Bladder microvascular endothelial cell (primary cell): ENCODE results near the gene FDPS. TPM values are rescaled to one million over a fixed set of nuclear protein-coding genes. Genes with fewer than 3 reads are reported as not detected.

Source experiments
- total RNA-seq: library from RNA; depleted of rRNA; stranded (reverse); fragments of >200 nt; gene quantifications from 2 replicates; pipeline ENCODE4 v1.2.3, GENCODE V29; 2014

FDPS gene
- 337 and 454 TPM in 2 replicates for total RNA-seq

DNA sequence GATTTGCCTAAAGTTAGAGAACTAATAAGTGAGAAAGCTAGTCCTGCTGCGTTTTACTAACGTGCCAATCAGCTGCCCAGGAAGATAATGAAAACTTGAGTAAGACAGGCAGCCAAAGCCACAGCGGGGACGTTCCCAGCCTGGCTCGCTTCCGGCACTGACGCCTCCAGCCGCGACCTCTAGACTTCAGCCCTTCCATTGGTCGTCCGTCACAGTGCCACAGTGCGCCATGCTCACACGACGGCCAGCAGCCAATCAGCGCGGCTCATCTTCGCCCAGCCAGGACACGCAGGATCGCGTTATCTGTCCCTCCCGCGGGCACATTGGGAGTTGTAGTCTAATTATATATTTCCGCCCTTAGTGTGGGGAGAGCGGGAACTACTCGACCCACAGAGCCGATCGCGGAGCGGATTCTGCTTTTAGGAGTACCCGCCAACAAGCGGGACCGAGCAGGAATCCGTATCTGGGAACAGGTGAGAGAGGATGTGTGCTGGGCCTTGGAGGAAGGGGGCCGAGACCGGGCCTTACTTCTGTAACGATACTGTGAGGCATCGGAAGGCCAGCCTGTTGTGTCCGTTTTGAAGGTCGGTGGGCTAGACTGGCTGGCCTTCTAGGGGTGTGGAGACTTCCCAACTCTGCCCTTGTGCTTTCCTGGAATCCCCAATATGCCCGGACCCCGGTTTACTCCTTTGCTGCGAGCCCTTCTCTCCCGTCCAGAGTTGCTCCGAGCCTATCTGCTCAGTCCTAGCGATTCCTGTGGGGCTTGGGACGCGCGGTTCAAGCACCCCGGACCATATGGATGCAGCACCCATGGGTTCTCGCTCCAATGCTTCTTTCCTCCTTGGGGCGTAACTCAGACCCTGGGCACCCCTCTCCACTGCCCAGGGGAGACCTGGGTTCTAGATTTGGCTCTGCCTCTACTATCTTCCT is at the start of gene FDPS:
FDPS (plus strand) TSS at position 374 of the 930 bp plus-strand sequence. CDS start 924 bp downstream, outside the sequence.

DNA sequence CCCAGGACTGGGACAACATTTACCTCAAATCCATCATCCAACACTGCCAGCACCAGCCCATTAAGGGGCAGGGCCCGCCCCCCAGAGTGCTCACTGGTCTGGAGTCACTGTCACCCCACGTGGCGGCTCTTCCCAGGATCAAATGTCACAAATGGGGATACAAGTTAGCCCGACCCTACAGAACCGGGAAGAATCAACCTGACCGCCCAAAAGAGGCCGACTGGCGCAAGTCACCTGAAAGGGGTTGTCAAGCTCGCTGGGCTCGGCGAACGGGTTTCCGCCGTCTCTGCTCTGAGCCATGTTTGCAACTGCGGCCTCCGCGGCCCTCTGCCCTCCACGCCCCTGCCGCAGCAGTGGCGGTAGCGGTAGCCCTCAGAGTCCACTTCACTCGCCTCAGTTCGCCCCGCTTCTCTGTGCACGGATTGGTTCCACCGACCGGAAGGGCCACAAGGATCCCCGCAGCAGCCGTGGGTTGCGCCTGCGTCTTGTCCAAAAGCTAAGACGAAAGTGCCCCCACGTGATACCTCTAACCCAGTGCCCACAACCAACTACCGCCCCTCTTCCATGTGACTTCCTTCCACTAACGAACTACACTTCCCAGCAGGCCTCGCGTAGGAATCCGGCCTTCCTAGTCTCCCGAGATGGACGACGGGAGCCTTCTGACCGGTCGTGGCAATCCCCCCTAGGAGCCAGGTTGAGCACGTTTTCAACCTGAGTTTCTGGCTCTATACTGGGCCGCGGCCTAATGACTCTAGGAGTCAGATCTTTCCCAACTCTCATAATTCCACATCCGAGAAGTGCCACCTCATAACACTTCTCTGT is 46.6 kb upstream of the FDPS start, which contains the start of gene SCAMP3:
SCAMP3 (minus strand) TSS at position 509 of the 822 bp plus-strand sequence; CDS start at position 300, 209 bp downstream.

DNA sequence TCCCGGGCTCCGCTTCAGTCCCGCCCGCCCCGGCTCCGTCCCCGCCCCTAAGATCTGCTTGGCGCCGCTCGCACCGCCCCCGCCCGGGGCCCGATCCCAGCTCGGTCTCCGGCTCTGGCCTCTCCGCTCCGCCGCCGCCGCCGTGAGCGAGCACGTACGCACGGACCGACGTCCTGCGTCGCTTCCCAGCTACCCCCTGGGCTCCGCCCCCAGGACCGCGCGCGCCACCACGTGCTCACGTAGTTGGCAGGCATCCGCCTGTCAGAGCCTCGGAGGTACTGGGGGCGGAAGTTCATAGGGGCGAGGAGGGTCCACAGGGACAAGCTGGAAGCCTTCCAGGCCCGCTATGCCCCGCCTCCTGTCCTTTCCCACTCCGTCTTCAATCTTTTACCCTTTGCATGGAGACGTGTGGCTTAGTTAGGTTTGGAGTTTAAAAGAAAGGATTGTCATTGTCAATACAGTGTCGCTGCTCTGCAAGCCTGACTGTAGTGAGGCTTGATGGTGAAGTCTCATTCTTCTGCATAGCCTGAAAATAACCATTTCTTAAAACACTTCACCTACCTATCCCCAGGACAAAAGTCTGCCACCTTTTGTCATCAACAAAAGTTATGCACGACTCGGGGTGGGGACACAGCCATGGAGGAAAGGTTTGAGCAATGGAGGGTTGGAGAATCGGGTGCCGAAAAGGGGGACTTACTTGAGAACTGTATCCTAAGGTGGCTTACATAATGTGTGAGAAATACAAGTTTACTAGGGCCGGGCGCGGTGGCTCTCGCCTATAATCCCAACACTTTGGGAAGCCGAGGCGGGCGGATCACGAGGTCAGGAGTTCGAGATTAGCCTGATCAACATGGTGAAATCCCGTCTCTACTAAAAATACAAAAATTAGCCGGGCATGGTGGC is 35.1 kb upstream of the FDPS start, which contains the start of gene CLK2:
CLK2 (minus strand) TSS at position 162 of the 903 bp plus-strand sequence. CDS start 2,527 bp downstream, outside the sequence.

DNA sequence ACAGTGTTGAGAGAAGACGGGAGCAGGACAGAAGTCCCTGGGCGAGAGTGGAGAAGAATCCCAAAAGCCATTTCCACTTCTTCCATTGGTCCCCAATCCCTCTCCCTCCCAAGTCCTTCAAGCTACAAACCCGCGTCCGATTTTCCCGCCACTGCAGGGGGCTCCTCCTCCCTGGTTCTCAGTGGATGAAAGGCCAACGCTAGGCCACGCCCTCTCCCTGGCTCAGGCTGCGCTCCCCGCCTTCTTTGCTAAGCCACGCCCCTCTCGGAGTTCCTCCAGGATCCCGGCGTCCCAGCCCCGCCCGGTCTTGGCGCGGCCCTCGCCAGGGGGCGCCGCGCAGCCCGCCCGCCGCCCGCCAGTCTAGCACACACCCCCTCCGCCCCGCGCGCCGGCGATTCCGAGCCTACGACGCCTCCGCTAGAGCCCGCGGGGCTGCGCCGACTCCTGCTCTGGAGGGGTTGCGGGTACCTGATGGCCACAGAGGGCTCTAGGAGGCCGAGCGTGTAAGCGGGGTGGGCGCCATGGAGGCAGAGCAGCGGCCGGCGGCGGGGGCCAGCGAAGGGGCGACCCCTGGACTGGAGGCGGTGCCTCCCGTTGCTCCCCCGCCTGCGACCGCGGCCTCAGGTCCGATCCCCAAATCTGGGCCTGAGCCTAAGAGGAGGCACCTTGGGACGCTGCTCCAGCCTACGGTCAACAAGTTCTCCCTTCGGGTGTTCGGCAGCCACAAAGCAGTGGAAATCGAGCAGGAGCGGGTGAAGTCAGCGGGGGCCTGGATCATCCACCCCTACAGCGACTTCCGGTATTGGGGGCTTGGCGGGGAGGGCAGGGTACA is 31.4 kb upstream of the FDPS start, which contains the start of gene HCN3:
HCN3 (plus strand) TSS at position 394 of the 832 bp plus-strand sequence; CDS start at position 522, 128 bp downstream.

DNA sequence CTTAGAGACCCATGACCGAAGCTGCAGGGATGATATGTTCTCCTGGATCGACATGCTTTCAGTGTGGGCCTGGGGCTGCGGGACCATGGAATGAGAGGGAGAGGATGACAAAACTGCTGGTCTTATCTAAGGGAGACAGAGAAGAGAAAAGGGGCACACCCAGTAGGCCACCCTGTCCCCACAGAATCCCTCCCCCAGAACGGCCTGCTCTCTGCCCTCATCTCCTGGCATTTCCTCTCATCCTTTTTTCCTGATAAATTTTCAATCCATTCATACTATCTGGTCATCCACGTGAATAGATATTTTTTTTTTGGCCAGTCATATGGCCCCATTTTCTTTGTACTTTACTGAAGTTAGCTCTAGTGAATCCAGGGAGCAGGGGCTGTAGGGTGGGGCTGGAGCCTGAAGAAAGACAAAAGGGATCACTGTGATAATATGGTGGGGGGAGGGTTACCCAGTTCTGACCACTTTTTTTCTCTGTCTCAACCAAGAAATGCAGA is 7.3 kb upstream of the FDPS start, which contains the start of gene PKLR:
PKLR (minus strand) TSS at position 97 of the 500 bp plus-strand sequence; CDS start at position 54, 43 bp downstream.

DNA sequence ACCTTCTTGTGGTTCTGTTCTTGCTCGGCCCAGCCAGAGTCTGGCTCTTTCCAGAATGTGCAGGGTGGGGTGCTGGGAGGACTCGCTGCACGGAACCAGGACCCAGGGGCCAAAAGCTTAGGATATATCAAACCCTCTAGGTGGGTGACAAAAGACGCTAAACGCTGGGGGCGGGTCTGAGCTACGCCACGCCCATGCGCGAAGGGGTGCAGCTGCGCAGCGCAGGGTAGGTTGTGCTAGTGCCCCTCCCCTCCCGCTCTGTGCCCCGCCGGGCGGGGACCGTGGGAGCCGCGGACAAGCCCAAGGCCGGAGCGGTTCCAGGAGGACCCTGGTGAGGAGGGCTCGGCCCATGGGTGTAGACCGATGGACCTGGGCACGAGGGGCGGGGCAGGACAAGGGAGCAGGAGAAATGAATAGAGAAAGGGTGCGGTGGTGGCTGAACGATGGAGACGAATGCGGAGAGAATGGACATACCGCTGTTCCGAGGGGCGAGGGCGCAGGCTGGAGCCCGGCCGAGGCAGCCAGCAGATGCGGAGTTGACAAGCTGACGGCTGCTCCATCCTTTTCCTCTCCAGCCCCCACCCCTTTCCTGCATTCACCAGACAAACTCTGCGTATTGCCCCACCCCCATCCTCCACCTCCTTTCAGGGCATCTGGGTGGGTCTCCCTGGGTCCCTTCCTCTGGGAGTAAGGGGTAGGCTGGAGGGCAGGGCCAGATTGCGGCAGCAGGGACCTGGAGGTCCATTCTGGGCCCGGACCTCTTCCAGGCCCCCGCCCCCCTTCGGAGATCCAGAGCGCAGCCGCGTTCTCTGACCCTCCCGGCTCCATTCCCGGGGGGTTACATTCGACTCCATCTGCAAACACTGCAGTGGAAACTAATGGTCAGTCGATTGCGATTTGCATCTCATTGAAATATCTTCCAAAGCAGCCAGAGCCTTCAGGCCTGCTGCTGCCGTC is 12.3 kb downstream of the FDPS start, which contains the start of gene RUSC1:
RUSC1 (plus strand) TSS at position 234 of the 957 bp plus-strand sequence. CDS start 880 bp downstream, outside the sequence.

Other genes with a start within 250 kb of the FDPS start
- 4.2 and 13.6 TPM in 2 replicates for gene EFNA4, start 245.1 kb upstream of the FDPS start, total RNA-seq
- 1.3 and 1.8 TPM in 2 replicates for gene EFNA3, start 230.0 kb upstream of the FDPS start, total RNA-seq
- 99.7 and 161 TPM in 2 replicates for gene EFNA1, start 181.0 kb upstream of the FDPS start, total RNA-seq
- gene SLC50A1, start 173.0 kb upstream of the FDPS start, total RNA-seq = 22.8 and 26.1 TPM in 2 replicates
- 20.9 and 56.7 TPM in 2 replicates for gene DPM3, start 168.3 kb upstream of the FDPS start, total RNA-seq
- 96.2 and 98.4 TPM in 2 replicates for gene KRTCAP2, start 135.6 kb upstream of the FDPS start, total RNA-seq
- gene TRIM46, start 135.0 kb upstream of the FDPS start, total RNA-seq = 1.6 and 4.5 TPM in 2 replicates
- 9.4 and 18.5 TPM in 2 replicates for gene THBS3, start 101.0 kb upstream of the FDPS start, total RNA-seq
- 30.3 and 31.6 TPM in 2 replicates for gene MTX1, start 100.2 kb upstream of the FDPS start, total RNA-seq
- 3.4 and 7.2 TPM in 2 replicates for gene ENTREP3, start 53.4 kb upstream of the FDPS start, total RNA-seq
- 27.2 and 45.4 TPM in 2 replicates for gene SCAMP3, start 46.5 kb upstream of the FDPS start, total RNA-seq
- 15.5 and 45.7 TPM in 2 replicates for gene CLK2, start 35.4 kb upstream of the FDPS start, total RNA-seq
- 0.32 and 1.0 TPM in 2 replicates for gene HCN3, start 31.4 kb upstream of the FDPS start, total RNA-seq
- gene PKLR, start 7.4 kb upstream of the FDPS start, total RNA-seq = 0.06 TPM in 1 of 2 replicates, not detected in the other
- 11.3 and 12.4 TPM in 2 replicates for gene RUSC1, start 12.0 kb downstream of the FDPS start, total RNA-seq